Suprapubic skin (tissue), 4 donors: ENCODE results near the gene CADPS.

Experiments
- CTCF ChIP-seq, 2 donors: fragments of 200-600 bp in 1 of 2; fragments of 450-650 bp in 1 of 2; sonication (generic) in 1 of 2; IDR thresholded peaks; one replicate each; pipeline ENCODE4 v1.5.1; 2016 to 2019; ENCODE audit warnings: antibody characterized with exemption in 2 of 2, mild to moderate bottlenecking in 1 of 2, moderate library complexity in 1 of 2
- EP300 ChIP-seq: sonication (generic); formaldehyde crosslinking; IDR thresholded peaks from one replicate; pipeline ENCODE4 v1.6.1; 2017; ENCODE audit warnings: antibody characterized with exemption
- POLR2A ChIP-seq, 2 donors: fragments of 450-650 bp; IDR thresholded peaks; one replicate each; pipeline ENCODE4 v1.6.1; 2017; ENCODE audit warnings: antibody characterized with exemption in 2 of 2, mild to moderate bottlenecking in 2 of 2, moderate library complexity in 2 of 2
- POLR2AphosphoS5 ChIP-seq, 3 donors: sonication (generic); formaldehyde crosslinking; IDR thresholded peaks; one replicate each; pipeline ENCODE4 v1.6.1; 2017; ENCODE audit warnings: antibody characterized with exemption in 3 of 3

GRCh38 chr3:62686503-62687294 is 188.5 kb downstream of the CADPS start:
- TF ChIP-seq EP300 (no peak), CTCF (IDR thresholded peaks at IDR 0.05) (no peak), POLR2A (IDR thresholded peaks at IDR 0.05) (no peak), POLR2AphosphoS5 (IDR thresholded peaks at IDR 0.05) (no peak)
